ENCODE measurements around the gene STMND1. TPM values are rescaled to one million over a fixed set of nuclear protein-coding genes. Genes with fewer than 3 reads are reported as not detected.

Gene STMND1
- polyA plus RNA-seq, 1 experiment: not detected

GRCh38 chr6:17130786-17131185 lies 28.9 kb downstream of the STMND1 start:
- ChIA-PET CTCF (no interaction called here), POLR2A (no interaction called here)
- H3K27me3 ChIP-seq (ENCODE audit: control insufficient read depth, insufficient read depth, low read length): peaks cover 7% of the 10 kb centered on the region
- TF ChIP-seq CTCF (IDR thresholded peaks at IDR 0.05; ENCODE audit: low read depth, low read length): no peak
- no peak overlapping the region for H3K27ac ChIP-seq (ENCODE audit: low read depth, low read length)
- no peak overlapping the region for H3K4me3 ChIP-seq (ENCODE audit: low read depth, low read length)
- no peaks in the 10 kb centered on the region; the same call in 1 of the 2 replicates for H3K9me3 ChIP-seq (ENCODE audit: control insufficient read depth, insufficient read depth, low read length)
- no peak for DNase-seq (ENCODE audit: low read depth, low spot score)

- H3K4me3 ChIP-seq (ENCODE audit: low read depth, low read length): no peak overlapping the region
- H3K27me3 ChIP-seq (ENCODE audit: control insufficient read depth, insufficient read depth, low read length): no peaks in the 10 kb centered on the region
- no peak overlapping the region for H3K27ac ChIP-seq (ENCODE audit: low read depth, low read length)
- POLR2A ChIA-PET: no interaction called here
- no peaks in the 10 kb centered on the region; the same call in 1 of the 2 replicates for H3K9me3 ChIP-seq (ENCODE audit: control insufficient read depth, insufficient read depth, low read length)
- TF ChIP-seq CTCF (IDR thresholded peaks at IDR 0.05; ENCODE audit: low read depth, low read length): no peak
- CTCF ChIA-PET: no interaction called here
- DNase-seq (ENCODE audit: low read depth, low spot score): no peak
These were observed 31.1 kb downstream of the STMND1 start for GRCh38 chr6:17132967-17133366.

GRCh38 chr6:17138033-17138432 lies 36.2 kb downstream of the STMND1 start:
- Histone ChIP-seq H3K27ac (ENCODE audit: low read depth, low read length) (no peak overlapping the region), H3K4me3 (ENCODE audit: low read depth, low read length) (no peak overlapping the region), H3K27me3 (ENCODE audit: control insufficient read depth, insufficient read depth, low read length) (no peaks in the 10 kb centered on the region), H3K9me3 (ENCODE audit: control insufficient read depth, insufficient read depth, low read length) (0 out of 2 replicates have a peak, but pooled peaks cover 3% of the 10 kb centered on the region)
- TF ChIP-seq CTCF (IDR thresholded peaks at IDR 0.05; ENCODE audit: low read depth, low read length): no peak
- DNase-seq (ENCODE audit: low read depth, low spot score): no peak
- POLR2A ChIA-PET: no interaction called here
- CTCF ChIA-PET: no interaction called here

GRCh38 chr6:17144016-17144415 lies 42.2 kb downstream of the STMND1 start:
- DNase-seq (ENCODE audit: low read depth, low spot score): no peak
- no peak overlapping the region for H3K27ac ChIP-seq (ENCODE audit: low read depth, low read length)
- H3K4me3 ChIP-seq (ENCODE audit: low read depth, low read length): no peak overlapping the region
- no peak for TF ChIP-seq CTCF (IDR thresholded peaks at IDR 0.05; ENCODE audit: low read depth, low read length)
- peaks cover 5% of the 10 kb centered on the region for H3K27me3 ChIP-seq (ENCODE audit: control insufficient read depth, insufficient read depth, low read length)
- peaks cover 3% of the 10 kb centered on the region; the same call in 1 of the 2 replicates for H3K9me3 ChIP-seq (ENCODE audit: control insufficient read depth, insufficient read depth, low read length)
- ChIA-PET CTCF (no interaction called here), POLR2A (no interaction called here)

GRCh38 chr6:17149571-17149970 lies 47.7 kb downstream of the STMND1 start:
- Histone ChIP-seq H3K27ac (ENCODE audit: low read depth, low read length) (no peak overlapping the region), H3K27me3 (ENCODE audit: control insufficient read depth, insufficient read depth, low read length) (peaks cover 6% of the 10 kb centered on the region), H3K4me3 (ENCODE audit: low read depth, low read length) (no peak overlapping the region), H3K9me3 (ENCODE audit: control insufficient read depth, insufficient read depth, low read length) (peaks cover 2% of the 10 kb centered on the region; the same call in 1 of the 2 replicates)
- TF ChIP-seq CTCF (IDR thresholded peaks at IDR 0.05; ENCODE audit: low read depth, low read length): no peak
- ChIA-PET CTCF (no interaction called here), POLR2A (no interaction called here)
- DNase-seq (ENCODE audit: low read depth, low spot score): no peak
